ENCODE data around the gene PRRT1B.

DNA sequence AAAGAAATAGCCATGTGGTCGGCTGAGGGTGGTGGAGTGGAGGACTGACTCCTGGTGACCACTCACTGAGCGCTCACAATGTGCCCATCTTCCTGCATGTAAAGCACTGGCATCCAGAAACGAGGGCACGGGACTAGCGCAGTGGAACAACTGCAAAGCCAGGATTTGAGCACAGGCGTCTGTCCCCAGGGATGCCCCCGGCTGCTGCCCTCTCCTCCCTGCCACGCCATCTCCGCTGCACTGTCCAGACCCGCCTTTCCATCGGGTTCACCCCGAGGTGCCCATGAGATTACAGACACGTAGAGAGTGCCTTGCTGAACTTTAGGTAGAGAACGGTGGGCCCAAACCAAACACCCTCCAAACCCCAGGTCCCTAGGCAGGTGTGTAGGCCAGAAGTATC lies 44.7 kb downstream of the PRRT1B start:
- TF ChIP-seq, protein P1, sequence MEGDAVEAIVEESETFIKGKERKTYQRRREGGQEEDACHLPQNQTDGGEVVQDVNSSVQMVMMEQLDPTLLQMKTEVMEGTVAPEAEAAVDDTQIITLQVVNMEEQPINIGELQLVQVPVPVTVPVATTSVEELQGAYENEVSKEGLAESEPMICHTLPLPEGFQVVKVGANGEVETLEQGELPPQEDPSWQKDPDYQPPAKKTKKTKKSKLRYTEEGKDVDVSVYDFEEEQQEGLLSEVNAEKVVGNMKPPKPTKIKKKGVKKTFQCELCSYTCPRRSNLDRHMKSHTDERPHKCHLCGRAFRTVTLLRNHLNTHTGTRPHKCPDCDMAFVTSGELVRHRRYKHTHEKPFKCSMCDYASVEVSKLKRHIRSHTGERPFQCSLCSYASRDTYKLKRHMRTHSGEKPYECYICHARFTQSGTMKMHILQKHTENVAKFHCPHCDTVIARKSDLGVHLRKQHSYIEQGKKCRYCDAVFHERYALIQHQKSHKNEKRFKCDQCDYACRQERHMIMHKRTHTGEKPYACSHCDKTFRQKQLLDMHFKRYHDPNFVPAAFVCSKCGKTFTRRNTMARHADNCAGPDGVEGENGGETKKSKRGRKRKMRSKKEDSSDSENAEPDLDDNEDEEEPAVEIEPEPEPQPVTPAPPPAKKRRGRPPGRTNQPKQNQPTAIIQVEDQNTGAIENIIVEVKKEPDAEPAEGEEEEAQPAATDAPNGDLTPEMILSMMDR (IDR thresholded peaks at IDR 0.05) = no peak
- no peak for TF ChIP-seq POLR2A (IDR thresholded peaks at IDR 0.05)

Measured in right lobe of liver (tissue), 4 donors.